K562 (cell line): ENCODE measurements around the gene SCAMP1. TPM values are rescaled to one million over a fixed set of nuclear protein-coding genes. Genes with fewer than 3 reads are reported as not detected.

Experiments used
- ATAC-seq: fragments of 200-7000 bp; cut with Tn5 transposase; 3 replicates; pipeline ENCODE4 v1.9.1; 2020; ENCODE audit warnings: moderate library complexity
- BruUV-seq: library from RNA; stranded (reverse); fragments of 400-500 nt; replicated peaks from 2 replicates; lab custom pipeline; 2021; lab: Mats Ljungman, UMichigan
- CTCF ChIA-PET: fragments of 300-600 bp; formaldehyde crosslinking; extraction: SDS; loops from one replicate; lab custom pipeline; 2021; ENCODE audit warnings: low intra/inter-chr PET ratio; lab: Yijun Ruan, JAX
- POLR2A ChIA-PET: fragments of 300-600, 350-650 bp; sonication (Branson Sonifier 250); formaldehyde crosslinking; extraction: SDS; loops from one replicate; lab custom pipeline; 2021; ENCODE audit warnings: antibody characterized with exemption, inconsistent platforms; lab: Yijun Ruan, JAX
- DNase-seq, 4 experiments: peaks; one replicate each; pipeline versions ENCODE4 v3.0.0 to v3.0.0-alpha.2; 2011 to 2018; ENCODE audit warnings: low spot score in 3 of 4, mixed read lengths in 3 of 4; ENCODE audit errors: extremely low read depth in 1 of 4
- FAIRE-seq: peaks from 2 replicates; lab custom pipeline; 2011; peaks lifted over from hg19 to GRCh38; lab: Jason Lieb, UNC
- H2AFZ ChIP-seq: 2 replicates; pipeline ENCODE4 v1.6.0; 2011; ENCODE audit warnings: low read depth, low read length, control low read depth, inconsistent platforms
- H3K27ac ChIP-seq: fragments of 200-600 bp; 3 replicates; pipeline ENCODE4 v1.8.0; 2011; ENCODE audit warnings: low read depth, mild to moderate bottlenecking, control low read depth, inconsistent platforms, low read length, moderate library complexity, mixed read lengths; ENCODE audit errors: extremely low read depth
- H3K27me3 ChIP-seq, 2 experiments: fragments of 300-600 bp in 1 of 2; 2 replicates in 1 of 2; 3 replicates in 1 of 2; pipeline versions ENCODE4 v1.6.0 to v1.8.0; 2011; ENCODE audit warnings: inconsistent platforms in 2 of 2, low read length in 2 of 2, mild to moderate bottlenecking in 1 of 2, mixed read lengths in 1 of 2, moderate library complexity in 1 of 2; ENCODE audit not compliant: control insufficient read depth in 2 of 2, insufficient read depth in 2 of 2
- H3K36me3 ChIP-seq: fragments of 300-600 bp; 3 replicates; pipeline ENCODE4 v1.8.0; 2011; ENCODE audit warnings: mild to moderate bottlenecking, low read length, inconsistent platforms; ENCODE audit not compliant: control insufficient read depth, insufficient read depth
- H3K4me1 ChIP-seq, 2 experiments: fragments of 200-600 bp in 1 of 2; replicated peaks in 1 of 2; 2 replicates in 1 of 2; 3 replicates in 1 of 2; pipeline versions ENCODE4 v1.5.1 to v1.8.0; 2011; ENCODE audit warnings: inconsistent platforms in 2 of 2, low read length in 2 of 2, mild to moderate bottlenecking in 1 of 2, mixed read lengths in 1 of 2, moderate library complexity in 1 of 2; ENCODE audit not compliant: control insufficient read depth in 2 of 2, insufficient read depth in 2 of 2
- H3K4me2 ChIP-seq: 2 replicates; pipeline ENCODE4 v1.6.1; 2011; ENCODE audit warnings: low read length, control low read depth, inconsistent platforms, mixed read lengths; ENCODE audit not compliant: insufficient read depth
- H3K4me3 ChIP-seq: fragments of 200-600 bp; sonication (generic), shearing (Covaris generic); 2 replicates; pipeline ENCODE4 v1.5.1; 2016; ENCODE audit warnings: control low read depth, inconsistent platforms
- H3K79me2 ChIP-seq: fragments of 200-600 bp; 3 replicates; pipeline ENCODE4 v1.8.0; 2011; ENCODE audit warnings: low read length, inconsistent platforms; ENCODE audit not compliant: control insufficient read depth, insufficient read depth
- H3K9ac ChIP-seq, 2 experiments: 2 replicates each; pipeline versions ENCODE4 v1.6.0 to v1.6.1; 2011; ENCODE audit warnings: low read depth in 2 of 2, low read length in 2 of 2, control low read depth in 1 of 2, inconsistent platforms in 1 of 2, mild to moderate bottlenecking in 1 of 2, mixed read lengths in 1 of 2; ENCODE audit not compliant: insufficient read depth in 1 of 2
- H3K9me1 ChIP-seq: one replicate; pipeline ENCODE4 v1.6.0; 2011; ENCODE audit warnings: inconsistent platforms, mild to moderate bottlenecking, low read length, moderate library complexity; ENCODE audit not compliant: control insufficient read depth, insufficient read depth
- H3K9me3 ChIP-seq: replicated peaks from 2 replicates; pipeline ENCODE4 v1.5.1; 2011; ENCODE audit warnings: low read depth, low read length, inconsistent platforms; ENCODE audit not compliant: control insufficient read depth, insufficient read depth
- H4K20me1 ChIP-seq: replicated peaks from 2 replicates; pipeline ENCODE4 v1.6.1; 2011; ENCODE audit warnings: low read length, inconsistent platforms, mixed read lengths; ENCODE audit not compliant: control insufficient read depth, insufficient read depth
- CGGBP1 ChIP-seq: fragments of 250-450 bp; sonication (Bioruptor Pico); IDR thresholded peaks from 2 replicates; pipeline ENCODE4 v1.9.0; 2021; ENCODE audit warnings: mild to moderate bottlenecking
- E2F5 ChIP-seq: sonication (generic); formaldehyde crosslinking; IDR thresholded peaks from 2 replicates; pipeline ENCODE4 v1.8.0; 2022; ENCODE audit warnings: mild to moderate bottlenecking, missing genetic modification reagents
- ESRRB ChIP-seq: fragments of 250-450 bp; sonication (Bioruptor Pico); IDR thresholded peaks from 2 replicates; pipeline ENCODE4 v1.5.0; 2020; ENCODE audit warnings: mild to moderate bottlenecking, moderate library complexity, borderline replicate concordance
- FOXK2 ChIP-seq, 2 experiments: fragments of 450-650 bp; IDR thresholded peaks in 1 of 2; conservative IDR thresholded peaks in 1 of 2; 2 replicates each; pipeline ENCODE4 v1.6.1; 2016; ENCODE audit warnings: low read depth in 2 of 2, mild to moderate bottlenecking in 1 of 2
- HOXB6 ChIP-seq: fragments of 250-450 bp; sonication (Bioruptor Pico); IDR thresholded peaks from 2 replicates; pipeline ENCODE4 v1.5.1; 2022; ENCODE audit warnings: mild to moderate bottlenecking, borderline replicate concordance
- KHSRP ChIP-seq: fragments of 450-650 bp; IDR thresholded peaks from 2 replicates; pipeline ENCODE4 v1.6.1; 2017
- SMARCA5 ChIP-seq: fragments of 450-650 bp; IDR thresholded peaks from 2 replicates; pipeline ENCODE4 v1.6.1; 2016
- TEAD4 ChIP-seq, 2 experiments: sonication (generic) in 1 of 2; formaldehyde crosslinking in 1 of 2; IDR thresholded peaks; 2 replicates each; pipeline versions ENCODE4 v1.6.1 to v1.8.0; 2012 to 2022; ENCODE audit warnings: borderline replicate concordance in 1 of 2, inconsistent platforms in 1 of 2, low read length in 1 of 2, mild to moderate bottlenecking in 1 of 2, missing genetic modification reagents in 1 of 2
- ZC3H4 ChIP-seq: sonication (generic); formaldehyde crosslinking; IDR thresholded peaks from 2 replicates; pipeline ENCODE4 v1.9.0; 2021; ENCODE audit warnings: missing genetic modification reagents, borderline replicate concordance
- ZNF212 ChIP-seq: fragments of 450-650 bp; formaldehyde crosslinking; IDR thresholded peaks from 2 replicates; pipeline ENCODE4 v1.4.0; 2020; ENCODE audit warnings: mild to moderate bottlenecking
- ZNF444 ChIP-seq: fragments of 250-450 bp; sonication (Bioruptor Pico); IDR thresholded peaks from 2 replicates; pipeline ENCODE4 v1.4.0; 2020; ENCODE audit warnings: mild to moderate bottlenecking, moderate library complexity
- ZNF778 ChIP-seq: fragments of 450-650 bp; formaldehyde crosslinking; IDR thresholded peaks from 2 replicates; pipeline ENCODE4 v1.4.0; 2020; ENCODE audit warnings: mild to moderate bottlenecking, moderate library complexity
- WGBS: fragments of 100-300 bp; shearing (Covaris generic); methylation state at CpG from one replicate; pipeline ENCODE4 v1.1.6; 2016; ENCODE audit warnings: low coverage, mixed read lengths; ENCODE audit not compliant: insufficient coverage; ENCODE audit errors: missing lambda C conversion rate; 5-methylcytosine and 5-hydroxymethylcytosine counted together
- in situ Hi-C: fragments of 300-500 bp; cut with MboI; formaldehyde crosslinking; loops from 4 replicates; pipeline ENCODE4 v1.15.0; 2018; ENCODE audit warnings: inconsistent platforms, mixed read lengths
- intact Hi-C: fragments of 100-400 bp; cut with micrococcal nuclease; formaldehyde crosslinking; loops from 2 replicates; pipeline ENCODE4 v1.14.2; 2022
- polyA plus RNA-seq, 8 experiments: library from polyadenylated mRNA; depleted of rRNA in 4 of 8; stranded (reverse) in 5 of 8; unstranded in 3 of 8; fragments of >200 nt; fragmentation: Nextera tagmentation in 2 of 8; fragmentation: Illumina TruSeq in 1 of 8; extraction: Ambion mirVana in 2 of 8; extraction: Trizol in 1 of 8; gene quantifications; 2 replicates each; pipeline versions ENCODE4 v1.2.1 to v1.2.3, GENCODE V29; 2011 to 2014; ENCODE audit warnings: inconsistent platforms in 1 of 8, missing spikeins in 1 of 8
- total RNA-seq, 7 experiments: library from RNA; depleted of rRNA in 6 of 7; stranded (reverse); fragments of >200 nt in 6 of 7; fragmentation: Illumina TruSeq in 2 of 7; extraction: Trizol in 2 of 7; gene quantifications; 2 replicates each; pipeline versions ENCODE4 v1.2.1 to v1.2.3, GENCODE V29; 2011 to 2021; ENCODE audit warnings: low replicate concordance in 1 of 7

The SCAMP1 gene
- total and polyA plus RNA-seq, 9 of the 15 experiments (the other 6 are each of a cell fraction or from before 2014, with no cell fraction given), result 5.4 to 23.9 (median 13.8) TPM

- TF ChIP-seq E2F5 (CRISPR knock-in tag) (no peak), ZC3H4 (CRISPR knock-in tag) (no peak), CGGBP1 (CRISPR knock-in tag) (no peak), KHSRP (no peak), ZNF778 (CRISPR knock-in tag) (no peak), TEAD4 (IDR thresholded peaks at IDR 0.05; ENCODE audit: low read length) (no peak), TEAD4 (CRISPR knock-in tag; IDR thresholded peaks at IDR 0.05; ENCODE audit: borderline replicate concordance) (no peak), ZNF212 (CRISPR knock-in tag) (no peak), ESRRB (CRISPR knock-in tag) (no peak), FOXK2 (conservative IDR thresholded peaks at IDR 0.05 in 1 of 2, IDR thresholded peaks at IDR 0.05 in 1 of 2; ENCODE audit: low read depth in 2 of 2) (no peak)
- TF ChIP-seq, all 486 proteins: peak for 3
Measured at GRCh38 chr5:78369680-78370079, 9.3 kb downstream of the SCAMP1 start (continued).

- no peaks in the 10 kb centered on the region for H3K27me3 ChIP-seq
- no peak for DNase-seq
- no peaks in the 10 kb centered on the region; a peak in 1 of 5 replicates for H3K4me1 ChIP-seq
- no peak for FAIRE-seq
- no peaks in the 10 kb centered on the region for H3K9me1 ChIP-seq
- H3K79me2 ChIP-seq, result peaks cover 15% of the 10 kb centered on the region; the same call in 2 of the 3 replicates
- in situ Hi-C loops, result no loop called here
- 65% methylated on average over 1 of the region's 1 CpG for WGBS
- no TSS peak for BruUV-seq
- H3K9me3 ChIP-seq, result no peaks in the 10 kb centered on the region
- H4K20me1 ChIP-seq, result no peaks in the 10 kb centered on the region
- no peak overlapping the region for H3K27ac ChIP-seq
- H3K9ac ChIP-seq, result no peak overlapping the region
- CTCF ChIA-PET, result interaction anchor here (0.6 kb wide), 1 partner anchor 12 kb away, joined by 4 read pairs; no protein-coding TSS in a partner anchor
- H3K4me2 ChIP-seq, result no peak overlapping the region
- TF ChIP-seq ZNF444 (CRISPR knock-in tag) (no peak), SMARCA5 (no peak), HOXB6 (CRISPR knock-in tag) (no peak)
- no peak overlapping the region for H3K4me3 ChIP-seq
- intact Hi-C loops, result no loop called here
- POLR2A ChIA-PET, result no interaction called here
- H3K36me3 ChIP-seq, result no peaks in the 10 kb centered on the region
- no peak for ATAC-seq
- H2AFZ ChIP-seq, result no peak overlapping the region
Measured at GRCh38 chr5:78373231-78373630, 12.8 kb downstream of the SCAMP1 start.
